Hepatocyte (in vitro differentiated cells): Measurements from ENCODE around the gene USP30. TPM values are rescaled to one million over a fixed set of nuclear protein-coding genes. Genes with fewer than 3 reads are reported as not detected.

ENCODE experiments used
- DNase-seq: peaks from one replicate; pipeline ENCODE4 v3.0.0-alpha.2; 2016; ENCODE audit warnings: low spot score
- H2AFZ ChIP-seq: fragments of 200-600 bp; sonication (generic); 2 replicates; pipeline ENCODE4 v1.6.0; 2016; ENCODE audit warnings: antibody characterized with exemption, mild to moderate bottlenecking
- H3K27ac ChIP-seq: fragments of 200-600 bp; sonication (generic); 2 replicates; pipeline ENCODE4 v1.5.1; 2016; ENCODE audit warnings: mild to moderate bottlenecking
- H3K27me3 ChIP-seq: fragments of 200-600 bp; sonication (generic); 2 replicates; pipeline ENCODE4 v1.6.1; 2016
- H3K36me3 ChIP-seq: fragments of 200-600 bp; sonication (generic); replicated peaks from 2 replicates; pipeline ENCODE4 v1.5.1; 2016; ENCODE audit warnings: low read depth; ENCODE audit not compliant: insufficient read depth
- H3K4me1 ChIP-seq: fragments of 200-600 bp; sonication (generic); 2 replicates; pipeline ENCODE4 v1.5.1; 2016; ENCODE audit warnings: mild to moderate bottlenecking, moderate library complexity; ENCODE audit not compliant: insufficient read depth
- H3K4me2 ChIP-seq: fragments of 200-600 bp; sonication (generic); 2 replicates; pipeline ENCODE4 v1.6.0; 2016
- H3K4me3 ChIP-seq: fragments of 200-600 bp; sonication (generic); 2 replicates; pipeline ENCODE4 v1.5.1; 2016; ENCODE audit warnings: mild to moderate bottlenecking
- H3K79me2 ChIP-seq: fragments of 200-600 bp; sonication (generic); 2 replicates; pipeline ENCODE4 v1.6.0; 2017; ENCODE audit warnings: mild to moderate bottlenecking
- H3K9me2 ChIP-seq: fragments of 200-600 bp; sonication (generic); replicated peaks from 2 replicates; pipeline ENCODE4 v1.6.0; 2017; ENCODE audit warnings: mild to moderate bottlenecking; ENCODE audit not compliant: insufficient read depth
- H3K9me3 ChIP-seq: fragments of 200-600 bp; sonication (generic); 2 replicates; pipeline ENCODE4 v1.5.1; 2016; ENCODE audit warnings: low read depth, mild to moderate bottlenecking
- H4K20me1 ChIP-seq: fragments of 200-600 bp; sonication (generic); 2 replicates; pipeline ENCODE4 v1.6.0; 2016; ENCODE audit warnings: mild to moderate bottlenecking; ENCODE audit not compliant: insufficient read depth, poor library complexity, severe bottlenecking
- CTCF ChIP-seq: fragments of 200-600 bp; sonication (generic); IDR thresholded peaks from 2 replicates; pipeline ENCODE4 v1.5.1; 2016; ENCODE audit warnings: antibody characterized with exemption, mild to moderate bottlenecking; ENCODE audit not compliant: poor library complexity
- EZH2 ChIP-seq: fragments of 200-600 bp; sonication (generic); IDR thresholded peaks from 2 replicates; pipeline ENCODE4 v1.6.1; 2016; ENCODE audit warnings: antibody characterized with exemption, mild to moderate bottlenecking, borderline replicate concordance
- EZH2phosphoT487 ChIP-seq: fragments of 200-600 bp; sonication (generic); IDR thresholded peaks from one replicate; pipeline ENCODE4 v1.6.1; 2018; ENCODE audit warnings: antibody characterized with exemption, mild to moderate bottlenecking, low read depth, moderate library complexity; ENCODE audit not compliant: unreplicated experiment, severe bottlenecking
- WGBS: methylation state at CpG from one replicate; pipeline ENCODE4 v1.1.6; 2016; ENCODE audit warnings: low lambda C conversion rate; ENCODE audit errors: missing lambda C conversion rate; 5-methylcytosine and 5-hydroxymethylcytosine counted together
- polyA plus RNA-seq: library from polyadenylated mRNA; unstranded; fragments of >200 nt; fragmentation: Nextera tagmentation; extraction: Ambion mirVana; gene quantifications from 2 replicates; pipeline ENCODE4 v1.2.1, GENCODE V29; 2016
- total RNA-seq: library from RNA; depleted of rRNA; stranded (reverse); fragments of >200 nt; gene quantifications from 2 replicates; pipeline ENCODE4 v1.2.3, GENCODE V29; 2014

The USP30 gene
- total and polyA plus RNA-seq, 2 experiments from 2014 or later: 12.5 to 13.8 TPM

- Histone ChIP-seq H3K36me3 (no peaks in the 10 kb centered on the region), H3K27ac (peak overlapping the region; percentile 88), H3K9me3 (no peaks in the 10 kb centered on the region), H3K27me3 (no peaks in the 10 kb centered on the region), H3K79me2 (peaks cover 30% of the 10 kb centered on the region), H3K4me3 (peak overlapping the region; percentile 51), H3K9me2 (no peaks in the 10 kb centered on the region), H2AFZ (peak overlapping the region; percentile 85), H3K4me2 (peak overlapping the region; percentile 83), H3K4me1 (no peaks in the 10 kb centered on the region), H4K20me1 (no peaks in the 10 kb centered on the region)
- DNase-seq: peak; percentile 84
- WGBS: under 1% methylated on average over 28 of the region's 32 CpGs
- TF ChIP-seq CTCF: no peak
- TF ChIP-seq EZH2phosphoT487: no peak
- TF ChIP-seq EZH2: no peak
These were observed 45.8 kb downstream of the USP30 start for GRCh38 chr12:109098183-109098604.

- peak overlapping the region; percentile 83 for H3K4me2 ChIP-seq
- no peaks in the 10 kb centered on the region for H3K36me3 ChIP-seq
- no peaks in the 10 kb centered on the region for H3K9me3 ChIP-seq
- H3K4me1 ChIP-seq: no peaks in the 10 kb centered on the region
- no peaks in the 10 kb centered on the region for H3K27me3 ChIP-seq
- peaks cover 30% of the 10 kb centered on the region for H3K79me2 ChIP-seq
- H4K20me1 ChIP-seq: no peaks in the 10 kb centered on the region
- DNase-seq: no peak
- peak overlapping the region; percentile 51 for H3K4me3 ChIP-seq
- WGBS: 10% methylated on average over 8 of the region's 8 CpGs
- H2AFZ ChIP-seq: peak overlapping the region; percentile 85
- no peak for TF ChIP-seq EZH2
- TF ChIP-seq CTCF: no peak
- TF ChIP-seq EZH2phosphoT487: no peak
- no peaks in the 10 kb centered on the region for H3K9me2 ChIP-seq
- H3K27ac ChIP-seq: peak overlapping the region; percentile 88
These were observed 46.3 kb downstream of the USP30 start for GRCh38 chr12:109098651-109099050.

GRCh38 chr12:109099431-109100020, 47.1 kb downstream of the USP30 start:
- Histone ChIP-seq H3K27ac (peak overlapping the region; percentile 88), H3K4me2 (peak overlapping the region; percentile 83), H3K27me3 (no peaks in the 10 kb centered on the region), H3K9me2 (no peaks in the 10 kb centered on the region), H3K79me2 (peaks cover 31% of the 10 kb centered on the region), H3K9me3 (no peaks in the 10 kb centered on the region), H3K4me3 (peak overlapping the region; percentile 51), H3K36me3 (no peaks in the 10 kb centered on the region), H3K4me1 (peaks cover 2% of the 10 kb centered on the region), H2AFZ (no peak overlapping the region), H4K20me1 (no peaks in the 10 kb centered on the region)
- no peak for DNase-seq
- 77% methylated on average over 12 of the region's 12 CpGs for WGBS
- no peak for TF ChIP-seq EZH2

DNA sequence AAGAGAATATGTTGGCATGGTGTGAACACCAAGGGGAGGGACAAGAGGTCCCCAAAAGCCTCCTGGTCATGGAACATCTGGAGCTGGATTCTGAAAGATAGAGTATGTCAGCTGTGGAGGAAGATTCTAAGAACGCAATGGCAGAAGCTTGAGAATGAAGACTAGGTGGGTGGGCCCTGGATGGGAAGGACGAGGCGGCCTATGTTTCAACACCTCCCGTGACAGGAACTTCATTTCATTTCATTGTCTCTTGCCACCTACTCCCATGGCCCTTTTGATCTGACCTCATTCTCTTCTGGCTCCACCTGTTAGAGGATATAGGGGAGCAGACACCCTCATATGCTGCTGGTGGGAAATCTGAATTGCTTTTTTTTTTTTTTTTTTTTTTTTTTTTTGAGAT, 48.4 kb downstream of the USP30 start:
- no peak for DNase-seq
- no peaks in the 10 kb centered on the region for H3K27me3 ChIP-seq
- 96% methylated on average over 4 of the region's 4 CpGs for WGBS

More for the DNA sequence above, 48.4 kb downstream of the USP30 start:
- H3K4me2 ChIP-seq: no peak overlapping the region
- TF ChIP-seq CTCF (no peak), EZH2 (no peak), EZH2phosphoT487 (no peak)
- no peak overlapping the region for H3K4me3 ChIP-seq
- H3K9me3 ChIP-seq: no peaks in the 10 kb centered on the region
- no peaks in the 10 kb centered on the region for H3K36me3 ChIP-seq
- H3K79me2 ChIP-seq: peaks cover 33% of the 10 kb centered on the region
- H2AFZ ChIP-seq: no peak overlapping the region
- H3K27ac ChIP-seq: no peak overlapping the region
- peaks cover 8% of the 10 kb centered on the region for H3K4me1 ChIP-seq
- no peaks in the 10 kb centered on the region for H4K20me1 ChIP-seq
- H3K9me2 ChIP-seq: no peaks in the 10 kb centered on the region
